ENCODE results near the gene PTPRK.

The PTPRK gene

GRCh38 chr6:128117916-128118315 lies 402.5 kb downstream of the PTPRK start:
- FAIRE-seq: no peak

- no peak for FAIRE-seq
Observed at GRCh38 chr6:128114164-128114563, 406.2 kb downstream of the PTPRK start.

DNA sequence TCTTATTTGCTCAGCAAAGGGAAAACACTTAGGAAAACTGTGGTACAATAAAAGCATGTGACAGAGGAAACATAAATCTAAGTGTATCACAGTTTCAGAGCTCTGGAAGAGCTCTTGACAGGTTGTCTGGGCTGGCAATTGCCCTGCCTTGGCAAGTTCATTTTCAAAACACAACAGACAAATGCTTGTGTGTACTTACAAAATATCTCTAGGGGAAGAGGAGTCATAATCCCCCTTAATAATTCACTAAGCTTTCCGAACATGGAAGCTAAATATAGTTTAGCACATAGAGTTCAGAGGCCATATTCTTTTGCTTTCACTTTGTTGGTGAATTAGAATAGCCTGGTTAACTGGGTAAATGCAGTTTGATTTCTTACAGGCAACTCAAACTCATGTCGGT lies 407.9 kb downstream of the PTPRK start:
- no peak for FAIRE-seq

GRCh38 chr6:128111096-128111495 lies 409.3 kb downstream of the PTPRK start:
- FAIRE-seq: no peak

GRCh38 chr6:128107682-128108081 lies 412.7 kb downstream of the PTPRK start:
- FAIRE-seq: no peak

DNA sequence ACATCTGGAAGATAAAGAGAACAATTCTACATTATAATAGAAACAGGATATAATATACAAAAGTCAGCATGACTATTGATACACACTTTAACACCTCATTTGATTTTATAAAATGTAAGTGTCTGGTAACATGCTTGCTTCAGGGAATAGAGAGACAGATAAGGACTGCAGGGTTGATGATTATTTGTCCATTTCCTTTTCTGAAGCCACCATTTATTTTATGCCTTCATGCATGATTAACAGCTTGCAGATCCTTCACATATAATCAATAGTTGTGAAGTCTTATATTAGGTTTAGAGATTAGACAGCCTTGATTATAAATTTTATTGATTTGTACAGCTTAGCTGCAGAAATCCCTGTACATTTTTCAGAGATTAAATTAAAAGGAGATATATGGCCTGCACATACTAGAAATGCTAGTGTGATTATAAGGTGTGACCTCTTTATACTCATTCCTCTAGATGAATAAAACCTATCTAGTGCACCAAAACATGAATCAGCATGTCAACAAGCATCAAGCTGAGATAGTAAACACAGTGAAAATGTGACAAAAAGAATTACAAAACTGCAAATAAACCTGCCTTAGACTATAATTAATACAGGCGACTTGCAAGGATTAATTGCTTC lies 420.7 kb downstream of the PTPRK start:
- FAIRE-seq: no peak

GRCh38 chr6:128098000-128098581 lies 422.3 kb downstream of the PTPRK start:
- no peak for FAIRE-seq

DNA sequence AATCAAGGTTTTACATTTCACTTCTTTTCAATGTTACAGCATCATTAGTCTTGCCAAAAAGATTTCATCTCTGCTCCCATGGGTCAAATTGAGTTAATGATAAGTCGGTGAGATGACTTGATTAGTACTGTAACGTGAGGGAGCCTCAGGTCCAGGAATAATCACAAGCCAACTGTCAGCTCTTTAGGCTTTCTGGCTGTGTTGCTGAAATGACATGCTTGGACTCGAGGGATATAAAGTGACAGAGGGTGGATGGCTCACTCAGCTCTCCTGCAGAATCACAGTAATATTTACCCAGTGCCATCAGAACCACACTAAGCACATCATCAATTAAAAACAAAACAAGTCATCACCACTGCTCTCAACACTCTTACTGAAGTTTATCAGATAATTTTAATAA lies 423.4 kb downstream of the PTPRK start:
- no peak for FAIRE-seq

DNA sequence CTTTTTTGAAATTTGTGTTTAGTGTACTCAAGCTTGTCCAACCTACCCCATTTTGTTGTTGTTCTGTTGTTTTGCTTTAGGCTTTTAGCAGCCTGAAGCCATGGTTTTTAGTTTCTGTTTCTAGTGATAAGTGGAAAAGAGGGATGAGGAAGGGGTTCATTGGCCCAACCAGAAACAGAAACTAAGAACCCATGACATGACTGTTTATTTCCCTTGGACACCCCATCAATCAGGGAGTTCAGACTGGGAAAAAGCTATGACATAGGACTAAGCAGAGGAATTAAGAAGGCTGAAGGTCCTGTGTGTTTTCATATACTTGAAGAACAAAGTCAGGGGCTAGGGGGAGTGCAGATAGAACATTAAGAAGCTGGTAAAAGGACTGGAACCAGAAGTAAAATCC lies 425.0 kb downstream of the PTPRK start:
- no peak for FAIRE-seq

DNA sequence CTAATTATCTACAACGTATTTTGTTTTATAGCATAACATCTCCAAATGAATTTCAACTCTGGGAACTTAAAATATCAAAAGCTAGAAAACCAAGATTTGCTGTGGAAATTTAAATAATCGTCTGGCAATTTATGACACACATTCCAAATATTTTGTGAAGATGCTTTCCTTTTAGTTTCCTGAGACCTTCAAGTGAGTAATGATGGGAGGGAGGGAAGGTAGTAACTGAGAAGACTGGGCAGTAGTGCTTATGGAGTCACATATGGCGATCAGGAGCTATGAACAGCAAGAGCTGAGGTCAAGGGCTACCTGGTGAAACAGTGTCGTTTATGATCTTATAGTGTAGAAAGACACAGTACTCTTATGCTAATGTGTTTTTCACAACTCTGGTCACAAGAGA lies 441.4 kb downstream of the PTPRK start:
- FAIRE-seq: no peak

GRCh38 chr6:128078276-128078675 lies 442.1 kb downstream of the PTPRK start:
- no peak for FAIRE-seq

DNA sequence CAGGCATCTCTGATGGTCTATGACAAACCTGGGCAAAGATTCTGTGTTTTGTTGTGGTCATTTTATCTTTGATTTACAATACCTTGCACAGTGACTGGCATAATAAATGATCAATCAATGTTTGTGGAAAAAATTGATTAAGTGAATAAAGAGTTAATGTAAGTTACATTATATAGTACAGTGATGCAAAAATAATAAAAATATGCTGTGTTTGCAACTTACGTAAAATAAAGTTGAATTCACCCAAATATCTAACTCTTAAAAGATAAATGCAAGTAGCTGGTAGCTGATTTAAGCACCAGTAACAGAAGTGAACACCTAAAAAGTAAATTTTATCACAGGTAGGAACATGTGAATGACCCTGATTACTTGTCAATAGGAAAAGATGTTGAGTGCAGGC lies 443.6 kb downstream of the PTPRK start:
- no peak for FAIRE-seq

- FAIRE-seq: no peak
Observed at GRCh38 chr6:128074567-128074966, 445.8 kb downstream of the PTPRK start.

GRCh38 chr6:128073389-128073788 lies 447.0 kb downstream of the PTPRK start:
- FAIRE-seq: no peak

DNA sequence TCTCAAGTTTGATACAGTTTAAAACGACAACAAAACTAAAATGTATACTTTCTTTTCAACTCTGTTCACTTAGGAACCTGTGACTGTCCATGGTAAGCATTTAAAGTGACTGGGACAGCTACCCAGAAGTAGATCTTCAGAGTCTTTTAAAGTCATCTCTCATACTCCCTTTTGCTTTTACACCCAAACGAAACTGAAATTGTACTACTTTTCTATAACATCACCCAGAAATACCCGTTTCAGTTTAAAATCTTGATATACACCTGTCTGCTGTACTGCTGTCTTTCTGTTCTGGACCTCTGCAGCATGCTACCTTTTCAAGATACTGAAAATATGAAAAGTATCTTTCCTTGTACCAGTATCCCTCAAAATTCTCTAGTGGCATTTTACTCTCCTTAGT lies 449.2 kb downstream of the PTPRK start:
- FAIRE-seq: no peak

- no peak for FAIRE-seq
Observed at GRCh38 chr6:128070406-128070805, 450.0 kb downstream of the PTPRK start.

- FAIRE-seq: no peak
Observed at GRCh38 chr6:128069188-128069587, 451.2 kb downstream of the PTPRK start.

- FAIRE-seq: no peak
Observed at GRCh38 chr6:128068119-128068479, 452.3 kb downstream of the PTPRK start.

- no peak for FAIRE-seq
Observed at GRCh38 chr6:128067446-128068118, 452.8 kb downstream of the PTPRK start.

GRCh38 chr6:128065072-128065471 lies 455.3 kb downstream of the PTPRK start:
- no peak for FAIRE-seq

GRCh38 chr6:128064540-128064895 lies 455.9 kb downstream of the PTPRK start:
- no peak for FAIRE-seq

DNA sequence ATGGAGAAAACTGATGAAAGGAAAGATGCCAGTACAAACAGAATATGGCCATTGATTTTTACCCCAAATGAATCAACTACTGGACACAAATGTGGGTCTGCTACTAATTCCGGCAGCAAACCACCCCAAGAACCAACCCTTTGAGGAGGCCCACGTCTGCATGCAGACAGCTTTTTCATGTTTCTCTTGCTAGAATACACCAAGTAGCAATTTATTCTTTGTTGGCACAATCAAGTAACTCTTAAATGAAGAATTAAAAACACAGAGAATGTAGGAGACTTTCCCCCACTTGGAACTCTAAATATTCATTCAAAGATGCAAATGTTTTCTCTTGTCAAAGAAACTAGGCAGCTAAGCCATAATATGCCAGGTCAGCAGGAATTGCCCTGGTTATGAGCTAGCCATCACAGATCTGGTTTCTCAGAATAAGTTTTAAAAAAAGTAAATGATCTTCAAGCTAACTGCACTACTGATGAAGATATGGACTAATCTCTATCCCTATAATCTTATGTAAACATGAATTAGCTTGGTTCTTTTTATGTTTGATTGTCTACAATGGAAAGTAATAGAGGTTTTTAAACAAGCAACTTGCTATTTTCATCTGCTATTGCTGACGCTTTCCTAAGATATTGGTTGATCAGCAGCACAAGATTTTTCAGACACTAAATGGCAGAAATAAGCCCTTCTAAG lies 456.4 kb downstream of the PTPRK start:
- FAIRE-seq: no peak

DNA sequence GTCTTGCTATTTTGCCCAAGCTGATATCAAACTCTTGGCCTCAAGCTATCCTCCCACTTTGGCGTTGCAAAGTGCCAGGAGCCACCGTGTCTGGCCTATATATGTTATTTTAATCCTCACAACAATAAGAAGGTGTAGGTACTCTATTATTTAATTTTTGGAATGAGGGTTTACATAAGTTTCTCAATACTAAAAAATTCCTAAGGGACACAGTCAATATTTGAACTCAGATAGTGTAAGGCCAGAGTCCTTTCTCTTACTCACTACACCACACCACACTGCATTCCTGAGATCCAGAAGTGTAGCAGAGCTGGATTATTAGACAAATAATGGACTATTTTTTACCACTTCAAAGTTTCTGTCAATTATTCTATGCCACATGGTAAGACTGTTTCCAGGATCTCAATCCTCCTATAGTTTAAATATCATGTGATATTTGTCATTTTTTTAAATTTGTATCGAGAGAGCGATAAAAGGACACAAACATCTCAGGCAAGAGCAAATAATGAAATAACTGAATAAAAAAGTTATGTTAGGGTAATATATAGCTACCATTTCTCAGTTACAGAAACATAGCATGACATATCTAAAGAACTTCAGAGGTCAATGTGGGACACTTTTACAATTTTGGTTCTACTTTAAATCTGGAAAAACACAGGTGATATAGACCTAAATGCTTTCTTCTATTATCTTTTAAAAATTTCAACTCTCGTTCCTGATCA lies 457.4 kb downstream of the PTPRK start:
- FAIRE-seq: no peak

GRCh38 chr6:128057946-128058345 lies 462.5 kb downstream of the PTPRK start:
- no peak for FAIRE-seq
